Lung (tissue), 12 donors: ENCODE data around the gene SPSB2. TPM values are rescaled to one million over a fixed set of nuclear protein-coding genes. Genes with fewer than 3 reads are reported as not detected.

Experiments
- ATAC-seq: fragments of 200-7000 bp; cut with Tn5 transposase; one replicate; pipeline ENCODE4 v1.9.1; 2020; ENCODE audit warnings: moderate number of reproducible peaks; ENCODE audit not compliant: insufficient read depth, low FRiP score
- DNase-seq, 3 donors: peaks; one replicate each; pipeline ENCODE4 v3.0.0-alpha.2; 2013 to 2017
- H3K27ac ChIP-seq, 2 donors: one replicate each; pipeline ENCODE4 v1.5.1; 2013; ENCODE audit warnings: mild to moderate bottlenecking in 2 of 2, moderate library complexity in 2 of 2, control low read depth in 1 of 2, inconsistent platforms in 1 of 2, low read depth in 1 of 2, low read length in 1 of 2
- H3K27me3 ChIP-seq, 3 donors: one replicate each; pipeline ENCODE4 v1.5.1; 2013; ENCODE audit warnings: low read length in 2 of 3; ENCODE audit not compliant: control insufficient read depth in 3 of 3, insufficient read depth in 3 of 3
- H3K36me3 ChIP-seq, 4 donors: one replicate each; pipeline ENCODE4 v1.5.1; 2013; ENCODE audit warnings: low read length in 4 of 4, mild to moderate bottlenecking in 1 of 4, moderate library complexity in 1 of 4; ENCODE audit not compliant: control insufficient read depth in 4 of 4, insufficient read depth in 4 of 4
- H3K4me1 ChIP-seq, 5 donors: one replicate each; pipeline ENCODE4 v1.5.1; 2013; ENCODE audit warnings: low read length in 5 of 5, mild to moderate bottlenecking in 2 of 5, moderate library complexity in 1 of 5; ENCODE audit not compliant: control insufficient read depth in 5 of 5, insufficient read depth in 5 of 5
- H3K4me3 ChIP-seq: one replicate; pipeline ENCODE4 v1.5.1; 2013; ENCODE audit warnings: mild to moderate bottlenecking, control low read depth, moderate library complexity
- H3K9ac ChIP-seq, 2 donors: one replicate each; pipeline ENCODE4 v1.5.1; 2013; ENCODE audit warnings: low read length in 2 of 2, control low read depth in 1 of 2; ENCODE audit not compliant: insufficient read depth in 1 of 2
- H3K9me3 ChIP-seq, 4 donors: one replicate each; pipeline ENCODE4 v1.5.1; 2013; ENCODE audit warnings: low read length in 3 of 4, mild to moderate bottlenecking in 1 of 4, moderate library complexity in 1 of 4; ENCODE audit not compliant: control insufficient read depth in 4 of 4, insufficient read depth in 3 of 4
- WGBS, 2 donors: extraction: QIAGEN DNeasy Blood & Tissue Kit; methylation state at CpG; one replicate each; pipeline ENCODE4 v1.1.7; 2013; 5-methylcytosine and 5-hydroxymethylcytosine counted together
- polyA plus RNA-seq, 2 donors: library from polyadenylated mRNA; stranded (reverse); fragments of 200-250 nt; gene quantifications; one replicate each; pipeline ENCODE4 v1.2.1, GENCODE V29; 2013
- total RNA-seq, 2 donors: library from RNA; depleted of rRNA in 1 of 2; stranded (reverse); fragments of >200 nt in 1 of 2; gene quantifications; one replicate each; pipeline ENCODE4 v1.2.1, GENCODE V29; 2014 to 2021
- TF ChIP-seq, protein P1 (sequence below): IDR thresholded peaks from 2 replicates; pipeline ENCODE4 v1.5.1; 2012; ENCODE audit warnings: mild to moderate bottlenecking; ENCODE audit errors: control extremely low read depth, extremely low read depth
- donor health status: control.
- donor health status: control.
- donor health status: Bipolar disorder and iron deficiency.
- donor health status: healthy.
- donor health status: DM: yes; HTN: yes; CAD: no.

The SPSB2 gene
- total and polyA plus RNA-seq, 4 donors, result 21.0 to 39.8 (median 31.4) TPM

- H3K27me3 ChIP-seq, result peaks cover 0 to 12% (median 3%) of the 10 kb centered on the region in 3 donors
- 2 to 3% methylated on average over 25 to 28 of the region's 28 CpGs for WGBS, 2 donors
Observed at GRCh38 chr12:6821591-6822425, 51.3 kb downstream of the SPSB2 start, which contains the start of gene GPR162. Gene GPR162, plus strand, starts transcription at chr12:6821821. Its CDS starts 2,078 bp downstream, at chr12:6823899.

More at GRCh38 chr12:6821591-6822425, 51.3 kb downstream of the SPSB2 start, which contains the start of gene GPR162:
- peak; percentile 84 to 89 (median 85) for DNase-seq
- Histone ChIP-seq H3K36me3 (peaks cover 0 to 22% (median 4%) of the 10 kb centered on the region in 4 donors), H3K4me3 (peak within 1 kb of the TSS; percentile 29), H3K9me3 (peaks cover 0 to 4% (median 0%) of the 10 kb centered on the region in 4 donors), H3K27ac (peak within 1 kb of the TSS in 1 of 2 donors; percentile 57), H3K4me1 (peaks cover 0 to 22% (median 9%) of the 10 kb centered on the region in 5 donors), H3K9ac (peak within 1 kb of the TSS in 1 of 2 donors; percentile 26)
- TF ChIP-seq, protein P1, sequence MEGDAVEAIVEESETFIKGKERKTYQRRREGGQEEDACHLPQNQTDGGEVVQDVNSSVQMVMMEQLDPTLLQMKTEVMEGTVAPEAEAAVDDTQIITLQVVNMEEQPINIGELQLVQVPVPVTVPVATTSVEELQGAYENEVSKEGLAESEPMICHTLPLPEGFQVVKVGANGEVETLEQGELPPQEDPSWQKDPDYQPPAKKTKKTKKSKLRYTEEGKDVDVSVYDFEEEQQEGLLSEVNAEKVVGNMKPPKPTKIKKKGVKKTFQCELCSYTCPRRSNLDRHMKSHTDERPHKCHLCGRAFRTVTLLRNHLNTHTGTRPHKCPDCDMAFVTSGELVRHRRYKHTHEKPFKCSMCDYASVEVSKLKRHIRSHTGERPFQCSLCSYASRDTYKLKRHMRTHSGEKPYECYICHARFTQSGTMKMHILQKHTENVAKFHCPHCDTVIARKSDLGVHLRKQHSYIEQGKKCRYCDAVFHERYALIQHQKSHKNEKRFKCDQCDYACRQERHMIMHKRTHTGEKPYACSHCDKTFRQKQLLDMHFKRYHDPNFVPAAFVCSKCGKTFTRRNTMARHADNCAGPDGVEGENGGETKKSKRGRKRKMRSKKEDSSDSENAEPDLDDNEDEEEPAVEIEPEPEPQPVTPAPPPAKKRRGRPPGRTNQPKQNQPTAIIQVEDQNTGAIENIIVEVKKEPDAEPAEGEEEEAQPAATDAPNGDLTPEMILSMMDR, result no peak
- ATAC-seq, result no peak

Other genes starting within 250 kb of the SPSB2 start
- gene LPAR5, start 237.3 kb downstream of the SPSB2 start, total RNA-seq, result 1 to 10 TPM; 1.9 to 2.8 TPM
- 1 to 10 TPM in 1 of 2 donors, under 1 TPM in 1; 0.51 to 1.2 TPM for gene LPAR5, start 237.3 kb downstream of the SPSB2 start, polyA plus RNA-seq
- 1 to 10 TPM; 1.6 to 6.1 TPM for gene ACRBP, start 225.9 kb downstream of the SPSB2 start, total RNA-seq
- 1 to 10 TPM in 1 of 2 donors, under 1 TPM in 1; 0.93 to 8.7 TPM for gene ACRBP, start 225.9 kb downstream of the SPSB2 start, polyA plus RNA-seq
- gene ING4, start 210.2 kb downstream of the SPSB2 start, total RNA-seq, result 10 to 100 TPM; 22.4 to 74.3 TPM
- gene ING4, start 210.2 kb downstream of the SPSB2 start, polyA plus RNA-seq, result 10 to 100 TPM; 20.3 to 31.7 TPM
- gene ZNF384, start 183.9 kb downstream of the SPSB2 start, total RNA-seq, result 10 to 100 TPM; 29.2 to 50.8 TPM
- gene ZNF384, start 183.9 kb downstream of the SPSB2 start, polyA plus RNA-seq, result 10 to 100 TPM; 29.0 to 34.4 TPM
- 1 to 10 TPM in 1 of 2 donors, under 1 TPM in 1; 0.25 to 1.4 TPM for gene PIANP, start 172.5 kb downstream of the SPSB2 start, total RNA-seq
- gene PIANP, start 172.5 kb downstream of the SPSB2 start, polyA plus RNA-seq, result under 1 TPM; 0.23 to 0.37 TPM
- gene COPS7A, start 149.3 kb downstream of the SPSB2 start, total RNA-seq, result 10 to 100 TPM; 40.1 to 74.7 TPM
- 10 to 100 TPM; 53.4 to 69.0 TPM for gene COPS7A, start 149.3 kb downstream of the SPSB2 start, polyA plus RNA-seq
- gene MLF2, start 120.2 kb downstream of the SPSB2 start, total RNA-seq, result 100 to 1,000 TPM in 1 of 2 donors, 10 to 100 TPM in 1; 95.9 to 160 TPM
- 100 to 1,000 TPM; 169 to 171 TPM for gene MLF2, start 120.2 kb downstream of the SPSB2 start, polyA plus RNA-seq
- 100 to 1,000 TPM in 1 of 2 donors, 10 to 100 TPM in 1; 65.6 to 301 TPM for gene PTMS, start 106.9 kb downstream of the SPSB2 start, total RNA-seq
- gene PTMS, start 106.9 kb downstream of the SPSB2 start, polyA plus RNA-seq, result 100 to 1,000 TPM; 196 to 801 TPM
- gene LAG3, start 100.8 kb downstream of the SPSB2 start, total RNA-seq, result 1 to 10 TPM in 1 of 2 donors, under 1 TPM in 1; 0.82 to 1.7 TPM
- 1 to 10 TPM; 1.2 to 1.7 TPM for gene LAG3, start 100.8 kb downstream of the SPSB2 start, polyA plus RNA-seq
- 10 to 100 TPM; 60.6 to 83.7 TPM for gene CD4, start 83.8 kb downstream of the SPSB2 start, total RNA-seq
- gene CD4, start 83.8 kb downstream of the SPSB2 start, polyA plus RNA-seq, result 10 to 100 TPM; 20.6 to 45.5 TPM
- 10 to 100 TPM; 23.4 to 36.0 TPM for gene GPR162, start 51.5 kb downstream of the SPSB2 start, total RNA-seq
- gene GPR162, start 51.5 kb downstream of the SPSB2 start, polyA plus RNA-seq, result 10 to 100 TPM; 22.8 to 24.6 TPM
- 10 to 100 TPM; 16.1 to 23.3 TPM for gene P3H3, start 44.9 kb downstream of the SPSB2 start, total RNA-seq
- 10 to 100 TPM in 1 of 2 donors, 1 to 10 TPM in 1; 9.3 to 12.2 TPM for gene P3H3, start 44.9 kb downstream of the SPSB2 start, polyA plus RNA-seq
- gene GNB3, start 32.4 kb downstream of the SPSB2 start, total RNA-seq, result 1 to 10 TPM; 1.3 to 3.3 TPM
- gene GNB3, start 32.4 kb downstream of the SPSB2 start, polyA plus RNA-seq, result 1 to 10 TPM; 1.2 to 2.0 TPM
- gene CDCA3, start 22.0 kb downstream of the SPSB2 start, total RNA-seq, result 1 to 10 TPM; 1.3 to 3.5 TPM
- 1 to 10 TPM; 2.2 to 4.1 TPM for gene CDCA3, start 22.0 kb downstream of the SPSB2 start, polyA plus RNA-seq
- gene USP5, start 21.2 kb downstream of the SPSB2 start, total RNA-seq, result 10 to 100 TPM; 35.3 to 92.1 TPM
- gene USP5, start 21.2 kb downstream of the SPSB2 start, polyA plus RNA-seq, result 10 to 100 TPM; 24.8 to 38.1 TPM
- 100 to 1,000 TPM; 256 to 507 TPM for gene TPI1, start 5.8 kb downstream of the SPSB2 start, total RNA-seq
- gene TPI1, start 5.8 kb downstream of the SPSB2 start, polyA plus RNA-seq, result 1,000 to 10,000 TPM in 1 of 2 donors, 100 to 1,000 TPM in 1; 362 to 1,097 TPM
- 10 to 100 TPM; 48.7 to 61.0 TPM for gene LRRC23, start 31.5 kb upstream of the SPSB2 start, total RNA-seq
- 10 to 100 TPM; 29.6 to 35.5 TPM for gene LRRC23, start 31.5 kb upstream of the SPSB2 start, polyA plus RNA-seq
- 10 to 100 TPM; 14.4 to 41.9 TPM for gene ENO2, start 41.3 kb upstream of the SPSB2 start, total RNA-seq
- 10 to 100 TPM; 26.8 to 34.8 TPM for gene ENO2, start 41.3 kb upstream of the SPSB2 start, polyA plus RNA-seq
- gene ATN1, start 54.7 kb upstream of the SPSB2 start, total RNA-seq, result 100 to 1,000 TPM in 1 of 2 donors, 10 to 100 TPM in 1; 72.1 to 113 TPM
- 10 to 100 TPM; 63.5 to 87.5 TPM for gene ATN1, start 54.7 kb upstream of the SPSB2 start, polyA plus RNA-seq
- not detected for gene RNU7-1, start 70.5 kb upstream of the SPSB2 start, total RNA-seq
- gene RNU7-1, start 70.5 kb upstream of the SPSB2 start, polyA plus RNA-seq, result not detected
- 100 to 1,000 TPM in 1 of 2 donors, 10 to 100 TPM in 1; 92.9 to 196 TPM for gene C12orf57, start 70.7 kb upstream of the SPSB2 start, total RNA-seq
- gene C12orf57, start 70.7 kb upstream of the SPSB2 start, polyA plus RNA-seq, result 100 to 1,000 TPM; 370 to 437 TPM
- gene PTPN6, start 78.1 kb upstream of the SPSB2 start, total RNA-seq, result 100 to 1,000 TPM in 1 of 2 donors, 10 to 100 TPM in 1; 38.2 to 140 TPM
- 100 to 1,000 TPM; 201 to 222 TPM for gene PTPN6, start 78.1 kb upstream of the SPSB2 start, polyA plus RNA-seq
- 100 to 1,000 TPM; 103 to 154 TPM for gene PHB2, start 97.4 kb upstream of the SPSB2 start, total RNA-seq
- 100 to 1,000 TPM; 129 to 149 TPM for gene PHB2, start 97.4 kb upstream of the SPSB2 start, polyA plus RNA-seq
- 10 to 100 TPM; 25.2 to 56.3 TPM for gene EMG1, start 97.6 kb upstream of the SPSB2 start, total RNA-seq
- gene EMG1, start 97.6 kb upstream of the SPSB2 start, polyA plus RNA-seq, result 10 to 100 TPM; 38.6 to 42.0 TPM
- gene LPCAT3, start 145.2 kb upstream of the SPSB2 start, total RNA-seq, result 10 to 100 TPM; 60.0 to 78.6 TPM
- gene LPCAT3, start 145.2 kb upstream of the SPSB2 start, polyA plus RNA-seq, result 10 to 100 TPM; 45.4 to 52.4 TPM
- 100 to 1,000 TPM; 253 to 291 TPM for gene C1S, start 187.4 kb upstream of the SPSB2 start, total RNA-seq
- 100 to 1,000 TPM; 148 to 252 TPM for gene C1S, start 187.4 kb upstream of the SPSB2 start, polyA plus RNA-seq
- gene C1R, start 219.1 kb upstream of the SPSB2 start, total RNA-seq, result 100 to 1,000 TPM; 268 to 525 TPM
- 100 to 1,000 TPM; 416 to 452 TPM for gene C1R, start 219.1 kb upstream of the SPSB2 start, polyA plus RNA-seq
- 100 to 1,000 TPM; 108 to 116 TPM for gene C1RL, start 235.9 kb upstream of the SPSB2 start, total RNA-seq
- 10 to 100 TPM; 60.5 to 65.4 TPM for gene C1RL, start 235.9 kb upstream of the SPSB2 start, polyA plus RNA-seq